HCT116 (cell line): ENCODE results near the gene CXCR4.

ENCODE experiments used
- CTCF ChIP-seq, 3 experiments: fragments of 200-600 bp in 1 of 3; sonication (generic) in 1 of 3; IDR thresholded peaks in 2 of 3; conservative IDR thresholded peaks in 1 of 3; 2 replicates each; pipeline ENCODE4 v1.5.1; 2012 to 2017; ENCODE audit warnings: low read depth in 2 of 3, low read length in 2 of 3, antibody characterized with exemption in 1 of 3, borderline replicate concordance in 1 of 3, control low read depth in 1 of 3, mild to moderate bottlenecking in 1 of 3, mixed read lengths in 1 of 3, mixed run types in 1 of 3, moderate library complexity in 1 of 3; ENCODE audit not compliant: insufficient read depth in 1 of 3
- JUND ChIP-seq: IDR thresholded peaks from 2 replicates; pipeline ENCODE4 v1.6.1; 2012
- POLR2A ChIP-seq: IDR thresholded peaks from 2 replicates; pipeline ENCODE4 v1.7.0; 2011; ENCODE audit warnings: borderline replicate concordance; ENCODE audit not compliant: insufficient read depth, insufficient read length; ENCODE audit errors: extremely low read depth
- POLR2AphosphoS5 ChIP-seq: IDR thresholded peaks from 2 replicates; pipeline ENCODE4 v1.6.1; 2011; ENCODE audit warnings: mild to moderate bottlenecking, low read depth, low read length, moderate library complexity
- SRF ChIP-seq: IDR thresholded peaks from 2 replicates; pipeline ENCODE4 v1.6.1; 2012; ENCODE audit warnings: low read depth
- ZNF274 ChIP-seq: fragments of 200-500 bp; sonication (Bioruptor generic); IDR thresholded peaks from 2 replicates; pipeline ENCODE4 v1.6.1; 2014; ENCODE audit warnings: mild to moderate bottlenecking, low read depth, low read length, inconsistent platforms

GRCh38 chr2:136113209-136113971 is 4.6 kb downstream of the CXCR4 start:
- no peak for TF ChIP-seq SRF
- TF ChIP-seq POLR2A = no peak
- TF ChIP-seq CTCF (IDR thresholded peaks at IDR 0.05 in 2 of 3, conservative IDR thresholded peaks at IDR 0.05 in 1 of 3; ENCODE audit: borderline replicate concordance in 1 of 3, insufficient read depth in 1 of 3, low read depth in 2 of 3, low read length in 2 of 3) = no peak
- no peak for TF ChIP-seq ZNF274
- no peak for TF ChIP-seq JUND
- TF ChIP-seq POLR2AphosphoS5 = no peak
